KMS-11 (cell line): Measurements from ENCODE around the gene CRYBA1.
"Not testable (repeated sequence)": the region's sequence is repeated elsewhere in the genome, so short reads cannot be mapped to it uniquely, and the experiment has no call there.

Experiments used
- H2AFZ ChIP-seq: fragments of 200-600 bp; sonication (generic); 2 replicates; pipeline ENCODE4 v1.6.1; 2016; ENCODE audit warnings: antibody characterized with exemption, mixed run types, low read depth
- H3K27ac ChIP-seq: fragments of 200-600 bp; sonication (generic); 2 replicates; pipeline ENCODE4 v1.6.1; 2016; ENCODE audit warnings: mild to moderate bottlenecking, mixed run types
- H3K27me3 ChIP-seq: fragments of 200-600 bp; sonication (generic); 2 replicates; pipeline ENCODE4 v1.6.1; 2017; ENCODE audit warnings: mild to moderate bottlenecking, low read depth, mixed run types, moderate library complexity; ENCODE audit not compliant: insufficient read depth
- H3K36me3 ChIP-seq: fragments of 200-600 bp; sonication (generic); 2 replicates; pipeline ENCODE4 v1.6.1; 2017; ENCODE audit warnings: mild to moderate bottlenecking, mixed run types; ENCODE audit not compliant: insufficient read depth
- H3K4me1 ChIP-seq: fragments of 200-600 bp; sonication (generic); 2 replicates; pipeline ENCODE4 v1.6.1; 2016; ENCODE audit warnings: mild to moderate bottlenecking, low read depth, mixed run types; ENCODE audit not compliant: poor library complexity, severe bottlenecking
- H3K4me2 ChIP-seq: fragments of 200-600 bp; sonication (generic); 2 replicates; pipeline ENCODE4 v1.7.0; 2016; ENCODE audit warnings: mild to moderate bottlenecking, mixed run types
- H3K4me3 ChIP-seq: fragments of 200-600 bp; sonication (generic); IDR thresholded peaks from 2 replicates; pipeline ENCODE4 v1.6.1; 2017; ENCODE audit warnings: low read depth, low read length, mixed read lengths; ENCODE audit not compliant: insufficient read depth
- H3K79me2 ChIP-seq: fragments of 200-600 bp; sonication (generic); 2 replicates; pipeline ENCODE4 v1.6.1; 2016; ENCODE audit warnings: low read depth, mixed run types; ENCODE audit not compliant: insufficient read depth
- H3K9ac ChIP-seq: fragments of 200-600 bp; sonication (generic); 2 replicates; pipeline ENCODE4 v1.6.1; 2016; ENCODE audit warnings: mild to moderate bottlenecking, mixed run types
- H4K20me1 ChIP-seq: fragments of 200-600 bp; sonication (generic); 2 replicates; pipeline ENCODE4 v1.6.1; 2016; ENCODE audit warnings: mild to moderate bottlenecking, mixed run types; ENCODE audit not compliant: insufficient read depth
- CTCF ChIP-seq: fragments of 200-600 bp; sonication (generic); conservative IDR thresholded peaks from 2 replicates; pipeline ENCODE4 v1.6.1; 2017; ENCODE audit warnings: low read depth, mild to moderate bottlenecking, antibody characterized with exemption, low read length, moderate library complexity, mixed read lengths

Gene CRYBA1, protein sequence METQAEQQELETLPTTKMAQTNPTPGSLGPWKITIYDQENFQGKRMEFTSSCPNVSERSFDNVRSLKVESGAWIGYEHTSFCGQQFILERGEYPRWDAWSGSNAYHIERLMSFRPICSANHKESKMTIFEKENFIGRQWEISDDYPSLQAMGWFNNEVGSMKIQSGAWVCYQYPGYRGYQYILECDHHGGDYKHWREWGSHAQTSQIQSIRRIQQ

GRCh38 chr17:29246628-29247027 is at the start of gene CRYBA1:
Gene CRYBA1 (plus strand): TSS chr17:29246859. CDS start chr17:29246864, 5 bp downstream.
- Histone ChIP-seq H2AFZ (no peak within 1 kb of the TSS), H3K27ac (no peak within 1 kb of the TSS), H3K79me2 (no peaks in the 10 kb centered on the region), H3K27me3 (no peaks in the 10 kb centered on the region), H3K36me3 (no peaks in the 10 kb centered on the region), H3K4me1 (no peaks in the 10 kb centered on the region), H3K4me2 (no peak within 1 kb of the TSS), H3K4me3 (no peak within 1 kb of the TSS), H4K20me1 (no peaks in the 10 kb centered on the region), H3K9ac (no peak within 1 kb of the TSS)
- no peak for TF ChIP-seq CTCF

DNA sequence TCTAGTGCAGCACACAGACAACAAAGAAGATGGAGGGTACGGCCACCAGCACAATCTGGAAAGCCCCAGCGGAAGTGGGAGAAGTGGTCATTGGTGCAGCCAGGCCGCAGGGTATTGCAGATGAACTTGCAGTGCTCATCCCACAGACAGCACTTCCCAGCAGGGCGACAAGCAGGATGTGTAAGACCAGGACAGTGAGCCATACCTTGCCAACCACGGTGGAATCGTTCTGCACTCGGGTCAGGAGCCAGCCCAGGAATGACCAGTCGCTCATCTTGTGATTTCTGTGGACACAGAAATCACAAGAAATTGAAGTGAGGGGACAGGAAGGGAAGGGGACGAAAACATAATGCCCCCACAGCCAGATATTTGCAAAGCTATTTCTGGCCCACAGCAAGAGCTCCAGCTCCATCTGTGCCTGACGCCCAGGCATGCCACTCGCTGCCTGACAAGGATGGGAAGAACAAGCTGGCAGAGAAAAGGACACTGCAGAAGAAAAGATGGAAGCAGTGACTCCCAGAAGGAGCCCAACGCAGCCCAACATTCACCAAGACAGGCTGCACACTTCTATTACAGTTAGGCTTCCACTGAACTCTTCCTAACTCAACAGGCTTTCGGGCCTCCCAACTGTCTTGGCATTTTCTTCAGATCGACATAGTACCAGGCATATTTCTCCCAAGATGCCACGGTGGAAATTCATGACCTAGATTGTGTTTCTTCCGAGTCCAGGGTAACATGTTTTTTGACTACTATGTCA is 49.0 kb upstream of the CRYBA1 start:
- no peaks in the 10 kb centered on the region for H3K4me1 ChIP-seq
- no peak for TF ChIP-seq CTCF

DNA sequence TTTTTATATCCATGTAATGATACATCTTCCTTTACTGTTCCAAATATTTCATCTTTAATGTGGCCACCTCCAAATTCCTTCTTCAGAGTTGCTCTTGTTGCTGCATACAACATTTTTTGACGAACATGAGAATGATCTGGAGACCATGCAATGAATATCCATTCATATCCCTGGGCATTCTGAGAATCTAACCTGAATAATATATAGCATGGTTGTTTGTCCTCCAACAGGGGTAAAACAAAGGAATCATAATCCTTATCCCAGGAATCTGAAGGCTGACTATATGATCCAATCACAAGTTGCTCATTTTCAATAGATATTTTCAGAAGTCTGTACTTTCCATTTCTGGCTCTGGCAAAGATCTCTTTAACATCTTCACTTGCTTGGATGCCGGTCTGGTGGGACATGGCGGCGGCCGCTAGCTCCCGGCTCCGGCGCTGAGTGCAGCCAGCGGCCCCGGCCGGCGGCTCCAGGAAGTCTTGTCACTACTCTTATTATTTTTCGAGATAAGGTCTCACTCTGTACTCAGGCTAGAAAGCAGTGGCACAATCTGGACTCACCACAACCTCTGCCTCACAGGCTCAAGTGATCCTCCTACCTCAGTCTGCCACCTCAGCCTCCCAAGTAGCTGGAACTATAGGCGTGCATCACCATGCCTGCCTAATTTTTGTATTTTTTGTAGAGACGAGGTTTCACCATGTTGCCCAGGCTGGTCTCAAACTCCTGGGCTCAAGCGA is 42.4 kb upstream of the CRYBA1 start:
- not testable (repeated sequence) for H3K4me2 ChIP-seq, H3K79me2 ChIP-seq, H4K20me1 ChIP-seq, H3K4me1 ChIP-seq, H3K9ac ChIP-seq, H3K4me3 ChIP-seq, H3K27ac ChIP-seq, H3K27me3 ChIP-seq, H2AFZ ChIP-seq, H3K36me3 ChIP-seq

More for the DNA sequence above, 49.0 kb upstream of the CRYBA1 start:
- no peaks in the 10 kb centered on the region for H4K20me1 ChIP-seq
- no peak overlapping the region for H3K9ac ChIP-seq
- H3K36me3 ChIP-seq, result no peaks in the 10 kb centered on the region
- H3K4me3 ChIP-seq, result no peak overlapping the region
- no peaks in the 10 kb centered on the region for H3K79me2 ChIP-seq
- no peak overlapping the region for H3K4me2 ChIP-seq
- H3K27me3 ChIP-seq, result no peaks in the 10 kb centered on the region
- H3K27ac ChIP-seq, result no peak overlapping the region
- H2AFZ ChIP-seq, result no peak overlapping the region

- H3K4me2 ChIP-seq, result no peak overlapping the region
- H3K27ac ChIP-seq, result no peak overlapping the region
- H3K36me3 ChIP-seq, result no peaks in the 10 kb centered on the region
- TF ChIP-seq CTCF, result no peak
- H4K20me1 ChIP-seq, result no peaks in the 10 kb centered on the region
- no peaks in the 10 kb centered on the region for H3K4me1 ChIP-seq
- H3K79me2 ChIP-seq, result no peaks in the 10 kb centered on the region
- H2AFZ ChIP-seq, result no peak overlapping the region
- H3K27me3 ChIP-seq, result no peaks in the 10 kb centered on the region
- H3K4me3 ChIP-seq, result no peak overlapping the region
- no peak overlapping the region for H3K9ac ChIP-seq
These were observed 41.6 kb upstream of the CRYBA1 start for GRCh38 chr17:29205047-29205446.
